ENCODE results near the gene HTT.
"Not testable (repeated sequence)": the region's sequence is repeated elsewhere in the genome, so short reads cannot be mapped to it uniquely, and the experiment has no call there.

The HTT gene

DNA sequence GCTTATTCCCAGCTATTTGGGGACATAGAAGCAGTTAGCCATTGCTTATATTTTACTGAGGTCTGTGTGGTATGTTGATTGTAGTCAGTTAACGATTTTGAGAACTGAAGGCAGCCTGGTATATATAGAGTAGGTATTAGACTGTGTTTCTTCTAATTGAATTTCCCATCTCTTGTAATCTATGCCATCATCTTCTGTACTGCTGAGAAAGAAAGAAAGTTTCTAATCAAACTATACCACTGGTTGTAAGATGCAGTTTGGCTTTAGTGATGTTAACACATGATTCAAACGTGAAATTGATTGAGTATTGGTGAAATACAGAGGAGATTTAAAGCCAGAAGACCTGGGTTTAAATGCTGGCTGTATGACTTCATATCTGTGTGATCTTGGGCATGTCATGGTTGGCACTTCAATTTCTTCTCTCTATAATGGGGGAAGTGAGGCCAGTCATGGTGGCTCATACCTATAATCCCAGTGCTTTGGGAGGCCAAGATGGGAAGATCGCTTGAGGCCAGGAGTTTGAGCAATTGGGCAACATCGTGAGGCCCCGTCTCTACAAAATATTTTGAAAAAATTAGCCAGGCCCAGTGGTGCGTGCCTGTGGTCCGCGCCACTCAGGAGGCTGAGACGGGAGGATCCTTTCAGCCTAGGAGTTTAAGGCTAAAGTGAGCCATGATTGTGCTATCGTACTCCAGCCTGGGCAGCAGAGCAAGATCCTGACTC lies 11.6 kb downstream of the HTT start:
- DNase-seq = no peak

DNA sequence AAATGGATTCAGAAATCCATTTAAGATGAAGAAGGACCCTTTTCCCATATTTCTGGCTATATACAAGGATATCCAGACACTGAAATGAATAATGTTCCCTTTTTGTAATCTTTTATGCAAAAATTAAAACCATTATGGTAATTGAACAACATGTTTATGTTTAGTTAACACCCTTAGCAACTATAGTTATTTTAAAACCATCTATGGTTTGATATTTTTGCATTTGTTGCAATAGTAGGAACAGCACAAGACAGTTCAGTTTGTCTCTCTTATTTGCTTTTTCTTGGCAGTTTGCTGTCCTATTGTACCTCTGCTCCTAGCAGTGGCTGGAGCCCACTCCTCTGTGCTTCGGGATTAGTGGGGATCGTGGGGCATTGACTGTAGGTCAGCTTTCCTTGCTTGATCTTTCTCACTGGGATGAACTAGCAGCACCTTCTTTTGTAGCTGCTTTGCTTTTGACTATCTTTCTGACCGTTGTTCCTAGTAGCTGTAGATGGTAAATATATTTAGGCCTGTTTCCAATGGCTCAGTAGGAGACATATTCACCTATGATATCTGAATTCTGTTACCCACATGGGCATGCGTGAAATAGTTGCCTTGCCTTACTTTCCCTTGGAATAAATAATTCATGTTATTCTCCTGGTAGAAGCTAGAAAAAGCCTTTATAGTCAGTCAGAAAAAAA lies 12.8 kb downstream of the HTT start:
- DNase-seq = no peak

DNA sequence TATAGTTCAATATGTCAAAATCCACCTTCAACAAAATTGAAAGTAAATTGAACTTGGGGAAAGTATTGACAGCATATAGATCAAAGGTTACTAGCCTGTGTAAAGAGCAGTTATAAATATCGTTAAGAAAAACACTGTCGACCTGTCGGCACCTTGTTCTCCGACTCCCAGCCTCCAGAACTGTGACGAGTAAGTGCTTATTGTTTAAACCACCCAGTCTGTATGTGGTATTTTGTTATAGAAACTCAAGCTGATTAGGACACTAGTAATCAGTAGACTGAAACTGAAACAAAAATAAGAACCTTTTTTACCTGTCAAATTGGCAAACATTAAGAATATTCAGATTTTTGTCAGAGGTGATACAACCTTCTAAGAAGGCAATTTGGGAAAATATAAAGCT lies 17.0 kb downstream of the HTT start:
- no peak for DNase-seq

DNA sequence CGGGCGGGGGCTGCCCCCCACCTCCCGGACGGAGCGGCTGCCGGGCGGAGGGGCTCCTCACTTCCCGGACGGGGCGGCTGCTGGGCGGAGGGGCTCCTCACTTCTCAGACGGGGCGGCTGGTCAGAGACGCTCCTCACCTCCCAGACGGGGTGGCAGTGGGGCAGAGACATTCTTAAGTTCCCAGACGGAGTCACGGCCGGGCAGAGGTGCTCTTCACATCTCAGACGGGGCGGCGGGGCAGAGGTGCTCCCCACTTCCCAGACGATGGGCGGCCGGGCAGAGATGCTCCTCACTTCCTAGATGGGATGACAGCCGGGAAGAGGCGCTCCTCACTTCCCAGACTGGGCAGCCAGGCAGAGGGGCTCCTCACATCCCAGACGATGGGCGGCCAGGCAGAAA lies 20.2 kb downstream of the HTT start:
- DNase-seq = not testable (repeated sequence)

DNA sequence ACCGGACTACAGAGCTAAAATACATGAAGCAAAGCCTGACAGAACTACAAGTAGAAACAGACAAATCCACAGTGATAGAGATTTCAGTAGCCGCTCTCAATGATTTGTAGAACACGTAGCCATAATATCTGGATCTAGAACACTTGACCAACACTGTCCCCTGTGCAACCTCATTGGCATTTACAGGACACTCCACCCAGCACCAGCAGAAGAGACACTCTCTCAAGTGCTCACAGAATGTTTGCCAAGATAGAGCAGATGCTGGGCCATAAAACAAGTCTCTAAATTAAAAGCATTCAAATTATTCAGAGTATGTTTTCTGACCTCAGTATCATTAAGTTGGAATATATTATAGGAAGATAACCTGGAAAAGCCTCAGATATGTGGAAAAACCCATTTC lies 21.7 kb downstream of the HTT start:
- no peak for DNase-seq

DNA sequence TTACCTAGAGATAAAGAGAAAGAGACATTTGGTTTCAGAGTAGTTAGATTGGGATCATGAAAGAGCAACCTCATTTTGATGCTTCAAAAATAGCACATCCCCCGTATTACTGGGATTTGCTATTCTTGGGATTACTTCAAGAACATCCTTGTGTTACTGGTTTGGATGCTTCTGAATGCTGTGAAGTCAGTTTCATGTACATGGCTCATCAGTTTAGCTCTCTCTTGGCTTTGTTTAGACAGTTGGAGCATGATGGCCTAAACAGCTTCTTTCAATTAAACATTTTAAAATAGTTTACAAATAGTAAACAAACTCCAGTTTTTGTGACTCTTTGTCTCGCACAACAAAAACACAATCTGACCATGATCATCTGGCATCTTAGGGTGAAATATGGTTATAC lies 23.9 kb downstream of the HTT start:
- no peak for DNase-seq

DNA sequence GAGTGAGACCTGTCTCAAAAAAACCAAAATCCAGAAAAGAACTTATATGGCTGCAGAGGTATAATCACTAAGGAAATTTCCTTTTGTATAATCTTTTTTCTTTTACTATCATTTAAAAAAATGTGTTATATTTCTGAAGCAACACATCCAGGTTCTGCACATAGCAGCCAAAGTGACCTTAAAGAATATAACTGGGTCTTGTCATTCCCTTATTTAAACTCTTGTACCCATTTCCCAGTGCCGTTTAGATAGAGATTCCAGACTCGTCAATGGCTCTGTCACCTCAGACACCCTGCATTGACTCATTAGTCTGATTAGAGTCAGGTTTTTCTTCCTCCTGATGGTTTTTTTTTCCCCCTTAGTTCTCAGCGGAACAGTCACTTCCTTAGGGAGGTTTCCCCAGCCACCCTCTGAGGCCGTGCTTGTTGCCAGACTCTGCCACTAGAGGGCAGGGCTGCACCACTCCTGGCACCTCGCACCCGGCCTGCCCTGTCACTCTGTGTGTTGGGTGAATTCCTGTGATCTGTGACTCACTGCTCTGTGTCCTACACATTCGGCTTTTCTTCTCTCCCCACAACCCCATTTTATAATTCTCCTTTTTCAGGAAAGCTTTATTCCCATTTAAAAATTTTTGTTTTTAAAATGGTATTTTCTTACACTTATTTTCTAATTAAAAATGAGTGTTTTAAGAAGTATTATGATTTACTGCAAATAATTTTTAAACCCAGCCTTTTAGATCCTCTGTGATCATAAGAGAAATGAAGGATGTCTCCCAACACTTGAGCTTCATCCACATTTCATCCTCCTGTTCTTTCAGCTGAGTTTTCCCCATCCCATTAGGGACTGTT lies 32.1 kb downstream of the HTT start:
- peak; percentile 91 for DNase-seq

DNA sequence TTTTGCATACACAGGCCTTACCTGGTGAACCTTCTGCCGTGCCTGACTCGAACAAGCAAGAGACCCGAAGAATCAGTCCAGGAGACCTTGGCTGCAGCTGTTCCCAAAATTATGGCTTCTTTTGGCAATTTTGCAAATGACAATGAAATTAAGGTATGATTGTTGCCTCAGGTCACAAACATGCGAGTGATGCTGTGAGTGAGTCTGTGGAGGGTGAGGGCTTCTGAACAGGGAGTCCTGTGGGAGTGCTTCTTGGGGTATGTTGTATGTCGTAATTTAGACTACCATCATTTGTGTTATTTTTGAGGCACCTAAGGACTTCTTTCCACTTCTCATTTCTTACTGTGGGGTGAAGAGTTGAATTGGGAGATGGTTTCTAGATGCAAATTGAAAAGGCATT lies 32.8 kb downstream of the HTT start:
- no peak for DNase-seq

DNA sequence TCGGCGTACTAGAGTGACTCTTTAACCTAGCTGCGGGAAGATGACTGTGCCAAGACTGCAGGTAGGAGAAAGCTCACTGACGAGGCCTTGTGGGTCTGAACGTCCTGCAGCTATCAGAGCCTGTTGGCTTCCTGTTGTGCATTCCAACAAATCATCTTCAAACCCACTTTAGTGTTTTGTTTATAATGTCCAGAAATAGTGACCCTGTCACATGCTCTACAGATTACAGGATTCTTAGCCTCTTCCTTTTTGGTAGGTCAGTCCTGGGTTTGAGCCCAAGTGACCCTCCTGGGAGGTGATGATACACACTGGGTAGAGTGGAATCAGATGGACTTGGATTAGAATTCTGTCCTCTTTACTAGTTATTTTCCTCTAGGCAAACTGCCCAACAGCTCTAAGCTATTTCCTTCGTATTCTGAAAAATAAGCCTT lies 33.2 kb downstream of the HTT start:
- no peak for DNase-seq

DNA sequence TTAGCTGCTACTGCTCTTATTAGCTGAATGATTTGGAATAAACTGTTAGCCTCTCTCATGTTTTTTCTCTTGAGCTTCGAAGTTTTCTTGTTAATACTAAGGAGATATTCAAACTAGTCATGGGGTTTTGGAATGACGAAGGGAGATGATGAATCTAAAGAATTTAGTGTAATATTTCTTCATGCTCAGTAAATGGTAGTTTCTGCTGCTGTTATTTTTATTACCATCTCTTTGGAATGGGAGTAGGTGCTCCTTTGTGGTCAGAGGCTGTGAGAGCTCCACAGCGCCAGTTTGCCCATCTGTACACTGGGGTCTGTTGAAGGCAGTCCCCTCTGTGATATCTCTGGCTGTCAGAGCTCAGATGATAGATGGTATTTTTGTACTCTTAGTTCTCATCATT lies 33.7 kb downstream of the HTT start:
- DNase-seq = no peak

DNA sequence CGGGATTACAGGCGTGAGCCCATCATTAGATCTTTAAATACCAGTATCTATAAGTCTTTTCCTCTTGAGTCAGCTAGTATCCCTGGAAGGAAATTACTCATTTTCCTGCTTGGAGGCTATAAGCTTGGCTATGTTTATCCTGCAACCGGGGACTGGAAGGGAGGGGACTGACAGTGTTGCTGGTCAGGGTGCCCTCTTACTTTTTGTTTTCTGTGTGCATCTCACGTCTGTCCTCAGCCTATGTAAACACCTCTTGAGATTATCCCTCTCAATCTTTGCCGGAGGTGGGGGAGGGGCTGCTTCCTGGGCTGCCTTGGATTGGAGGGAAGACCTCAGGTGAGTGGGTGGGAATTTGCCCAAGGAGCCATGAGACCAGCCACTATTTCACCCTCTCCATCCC lies 37.0 kb downstream of the HTT start:
- DNase-seq = no peak

DNA sequence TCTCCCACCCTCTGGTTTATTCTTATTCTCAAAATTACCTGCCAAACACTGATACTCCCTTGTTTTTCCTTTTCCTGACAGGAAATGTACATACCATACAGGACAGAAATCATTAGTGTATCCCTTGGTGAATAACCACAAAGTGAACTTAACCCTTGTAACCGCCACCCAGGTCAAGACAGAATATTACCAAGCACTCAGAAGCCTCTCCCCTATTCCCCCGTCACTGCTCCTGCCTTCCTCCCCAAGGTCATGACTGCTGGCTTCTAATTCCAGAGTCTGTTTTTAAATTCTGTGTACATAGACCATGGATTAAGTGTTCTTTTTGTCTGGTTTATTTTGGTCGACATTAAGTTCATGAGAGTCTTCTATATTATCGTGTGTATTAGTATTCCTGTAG lies 37.7 kb downstream of the HTT start:
- DNase-seq = no peak

DNA sequence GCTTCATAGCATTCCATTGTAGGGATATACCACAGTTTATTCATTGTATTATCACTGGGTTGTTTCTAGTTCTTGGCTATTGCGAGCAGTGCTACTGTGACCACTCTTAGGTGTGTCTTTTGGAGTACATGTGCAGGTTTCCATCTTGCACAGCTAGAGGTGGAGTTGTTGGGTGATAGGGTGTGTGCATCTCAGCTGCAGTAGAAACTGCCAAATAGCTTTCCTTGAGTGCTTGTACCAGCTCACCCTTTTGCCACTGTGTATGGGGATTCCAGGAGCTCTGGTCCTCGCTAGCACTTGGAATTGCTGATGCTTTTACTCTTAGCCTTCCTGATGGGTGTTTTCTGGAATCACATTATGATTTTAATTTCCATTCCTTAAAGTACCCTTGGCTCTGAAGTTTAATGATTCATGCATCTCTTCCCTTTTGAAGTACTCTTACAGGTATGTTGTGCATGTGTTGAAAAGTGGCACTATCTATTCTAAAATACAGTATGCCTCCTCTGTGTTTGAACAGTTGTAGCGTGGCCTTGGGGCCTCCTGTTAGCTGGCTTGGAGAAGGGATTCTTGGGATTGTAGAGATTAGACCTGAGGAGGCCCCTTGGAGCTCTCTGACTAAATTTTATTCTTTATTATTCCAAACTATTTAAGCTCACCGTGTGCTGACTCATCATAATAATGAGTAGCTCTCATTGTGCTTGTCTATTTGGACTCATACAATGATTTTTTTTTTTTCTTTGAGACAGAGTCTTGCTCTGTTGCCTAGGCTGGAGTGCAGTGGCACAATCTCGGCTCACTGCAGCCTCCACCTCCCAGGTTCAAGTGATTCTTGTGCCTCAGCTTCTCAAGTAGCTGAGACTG lies 38.4 kb downstream of the HTT start:
- no peak for DNase-seq

DNA sequence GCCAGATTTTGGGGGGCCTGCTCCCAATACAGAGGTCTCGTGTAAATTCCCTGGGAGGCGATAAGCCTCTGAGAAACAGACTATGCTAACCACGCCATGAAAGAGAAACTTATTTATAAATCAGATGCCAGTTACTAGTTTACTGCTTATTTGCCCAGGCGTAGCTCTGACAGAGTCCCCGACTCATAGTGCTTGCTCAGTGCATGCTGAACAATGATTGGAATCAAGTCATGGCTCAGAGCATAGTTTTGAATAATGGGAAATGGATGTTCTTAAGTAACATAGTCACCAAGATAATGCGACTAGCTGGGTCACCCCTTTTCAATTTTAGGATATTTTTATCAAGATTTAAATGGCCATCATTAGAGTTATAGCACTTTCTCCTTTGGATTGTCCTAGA lies 39.9 kb downstream of the HTT start:
- DNase-seq = no peak

DNA sequence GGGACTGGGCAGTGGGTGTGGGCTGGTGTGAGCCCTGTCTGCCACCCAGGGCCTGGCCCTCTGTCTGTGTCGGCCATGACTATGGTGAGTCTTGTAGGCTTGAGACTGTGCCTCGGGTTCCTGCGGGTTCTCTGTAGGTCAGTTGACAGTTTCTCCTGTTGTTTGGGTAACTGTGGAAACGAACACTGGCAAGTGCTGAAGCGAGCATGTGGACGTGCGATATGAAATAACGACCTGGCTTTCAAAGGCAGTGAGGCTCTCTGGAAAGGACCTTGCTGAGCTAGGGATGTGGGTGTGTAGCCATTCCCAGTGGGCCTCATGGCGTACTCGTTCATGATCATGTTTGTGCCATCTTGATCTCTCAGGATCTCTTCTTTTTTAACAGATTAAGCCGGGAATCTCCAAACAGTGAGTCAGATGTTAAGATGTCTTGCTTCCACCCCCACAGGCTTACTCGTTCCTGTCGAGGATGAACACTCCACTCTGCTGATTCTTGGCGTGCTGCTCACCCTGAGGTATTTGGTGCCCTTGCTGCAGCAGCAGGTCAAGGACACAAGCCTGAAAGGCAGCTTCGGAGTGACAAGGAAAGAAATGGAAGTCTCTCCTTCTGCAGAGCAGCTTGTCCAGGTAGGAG lies 41.3 kb downstream of the HTT start:
- DNase-seq = no peak

DNA sequence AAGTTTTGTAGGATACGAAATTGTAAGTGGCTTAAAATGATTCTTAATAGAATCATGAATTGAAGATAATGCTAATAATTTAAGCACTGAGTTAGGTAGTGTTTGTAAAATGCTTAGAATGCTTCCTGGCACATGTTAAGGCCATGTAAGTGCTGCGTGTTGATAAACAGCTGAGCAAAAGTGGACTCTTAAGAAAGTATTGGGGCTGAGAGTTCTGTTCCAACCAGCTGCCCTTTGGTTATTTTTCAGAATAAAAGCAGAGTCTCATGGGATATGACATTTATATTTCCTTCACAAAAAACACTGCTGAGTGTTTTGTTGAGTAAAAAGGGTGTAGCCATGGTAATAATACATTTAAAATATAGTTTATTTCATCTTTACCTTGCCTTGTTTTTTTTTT lies 42.5 kb downstream of the HTT start:
- no peak for DNase-seq

DNA sequence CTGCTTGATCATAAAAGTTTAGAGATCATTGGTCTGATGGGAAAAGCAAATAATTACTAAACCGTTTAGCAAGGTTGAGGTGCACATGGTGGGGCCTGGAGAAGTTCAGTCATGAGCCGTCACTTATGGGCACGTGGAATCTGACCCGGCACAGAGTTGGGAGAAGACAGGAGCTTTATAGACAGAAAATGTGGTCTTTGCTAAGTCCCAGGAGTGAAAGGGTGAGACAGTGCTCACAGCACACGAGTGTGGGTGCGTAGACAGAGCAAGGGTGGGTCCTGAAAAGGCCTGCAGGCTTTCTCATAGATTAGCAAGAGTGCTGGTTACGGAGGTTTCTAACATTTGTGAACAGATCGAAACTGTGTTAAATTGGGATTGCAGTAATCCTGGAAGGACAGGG lies 43.8 kb downstream of the HTT start:
- no peak for DNase-seq

DNA sequence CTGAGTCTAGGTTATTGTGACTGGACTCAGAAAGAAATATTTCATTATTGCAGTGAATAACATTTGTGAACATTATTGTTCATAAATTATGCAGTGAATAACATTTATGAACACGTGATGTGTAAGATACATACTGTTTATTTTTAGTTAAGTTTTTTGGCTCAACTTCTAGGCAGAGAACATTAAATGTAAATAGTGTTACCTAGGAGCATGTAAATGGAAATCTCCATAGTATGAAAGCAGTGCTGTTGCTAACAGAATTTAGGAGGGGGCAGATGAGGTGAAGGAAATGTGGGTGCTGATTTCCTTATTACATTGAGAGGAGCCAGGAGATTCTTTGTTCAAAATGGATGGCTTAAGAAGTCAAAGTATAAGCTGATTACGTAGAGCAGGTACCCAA lies 45.0 kb downstream of the HTT start:
- DNase-seq = no peak

DNA sequence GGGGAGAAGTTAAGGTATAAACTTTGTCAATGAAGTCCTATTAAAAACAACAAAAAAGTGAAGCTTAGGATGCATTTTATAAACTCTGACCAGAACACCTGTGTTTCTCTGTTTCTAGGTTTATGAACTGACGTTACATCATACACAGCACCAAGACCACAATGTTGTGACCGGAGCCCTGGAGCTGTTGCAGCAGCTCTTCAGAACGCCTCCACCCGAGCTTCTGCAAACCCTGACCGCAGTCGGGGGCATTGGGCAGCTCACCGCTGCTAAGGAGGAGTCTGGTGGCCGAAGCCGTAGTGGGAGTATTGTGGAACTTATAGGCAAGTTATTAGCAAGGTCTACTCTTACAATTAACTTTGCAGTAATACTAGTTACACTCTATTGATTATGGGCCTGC lies 46.6 kb downstream of the HTT start:
- DNase-seq = no peak

DNA sequence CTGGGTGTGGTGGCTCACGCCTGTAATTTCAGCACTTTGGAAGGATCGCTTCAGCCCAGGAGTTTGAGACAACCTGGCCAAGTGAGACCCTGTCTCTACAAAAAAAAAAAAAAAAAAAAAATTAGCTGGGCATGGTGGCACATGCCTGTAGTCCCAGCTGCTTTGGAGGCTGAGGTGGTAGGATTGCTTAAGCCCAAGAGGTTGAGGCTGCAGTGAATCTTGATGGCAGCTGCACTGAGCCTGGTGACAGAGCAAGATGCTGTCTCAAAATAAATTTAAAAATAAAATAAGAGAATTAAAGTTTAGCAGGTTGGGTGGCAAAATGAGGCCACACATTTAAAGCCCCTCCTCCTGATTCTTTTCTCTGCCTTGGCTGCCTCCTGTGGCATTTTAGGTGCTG lies 47.1 kb downstream of the HTT start:
- no peak for DNase-seq

DNA sequence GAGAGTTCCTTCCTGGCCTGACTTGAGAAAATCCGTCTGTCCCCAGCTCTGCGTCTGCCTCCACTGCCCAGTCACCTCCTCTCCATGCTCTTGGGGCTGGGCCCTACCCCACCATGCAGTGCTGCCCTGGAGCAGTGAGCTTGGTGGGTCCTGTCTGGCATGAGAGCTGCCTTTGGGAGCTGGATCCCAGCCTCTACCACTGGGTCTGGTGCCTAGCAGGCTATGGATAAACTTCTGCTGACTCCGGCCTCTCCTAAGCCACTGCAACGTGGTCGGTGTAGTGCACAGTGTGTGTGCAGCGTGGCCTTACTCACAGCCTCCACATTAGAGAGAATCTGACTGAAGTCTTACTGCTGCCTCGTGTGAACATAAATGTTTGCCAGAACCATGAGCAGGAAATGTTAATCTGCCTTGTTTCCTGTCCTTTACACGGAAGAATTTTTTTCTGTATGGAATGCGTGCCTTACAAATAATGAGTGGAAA lies 47.6 kb downstream of the HTT start:
- peak; percentile 37 for DNase-seq

DNA sequence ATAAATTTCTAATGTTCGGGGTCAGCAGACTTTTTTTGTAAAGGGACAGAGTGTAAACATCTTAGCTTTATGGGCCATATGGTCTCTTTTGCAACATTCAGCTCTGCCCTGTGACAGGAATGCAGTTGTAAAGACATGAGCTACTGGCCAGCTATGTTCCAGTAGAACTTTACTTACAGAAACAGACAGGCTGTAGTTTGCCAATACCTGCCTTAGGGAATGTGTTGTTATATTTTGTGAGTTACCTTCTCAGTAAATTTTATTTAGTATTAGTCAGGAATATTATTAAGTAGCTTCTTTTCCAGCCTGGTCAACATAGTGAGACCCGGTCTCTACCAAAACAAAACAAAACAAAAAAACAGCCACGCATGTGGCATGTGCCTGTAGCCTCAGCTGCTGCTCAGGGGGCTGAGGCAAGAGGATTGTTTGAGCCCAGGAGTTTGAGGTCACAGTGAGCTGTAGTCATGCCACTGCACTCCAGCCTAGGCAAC lies 48.7 kb downstream of the HTT start:
- DNase-seq = peak; percentile 13
